Body of pancreas (tissue), 4 donors: Measurements from ENCODE around the gene TTI1. TPM values are rescaled to one million over a fixed set of nuclear protein-coding genes. Genes with fewer than 3 reads are reported as not detected.

Source experiments
- ATAC-seq: fragments of 150-250 bp; one replicate; pipeline ENCODE4 v1.9.1; 2016
- DNase-seq, 4 donors: peaks; one replicate each; pipeline ENCODE4 v3.0.0-alpha.2; 2019
- H3K27ac ChIP-seq, 4 donors: fragments of 200-600 bp; sonication (generic); 1 replicate in 3 of 4; 2 replicates in 1 of 4; pipeline versions ENCODE4 v1.5.1 to v1.6.1; 2016 to 2019; ENCODE audit warnings: mild to moderate bottlenecking in 1 of 4, mixed read lengths in 1 of 4, moderate library complexity in 1 of 4
- H3K27me3 ChIP-seq, 2 donors: fragments of 200-600 bp; sonication (generic); one replicate each; pipeline ENCODE4 v1.6.0; 2016; ENCODE audit warnings: mild to moderate bottlenecking in 1 of 2
- H3K36me3 ChIP-seq, 2 donors: fragments of 200-600 bp; sonication (generic); replicated peaks in 1 of 2; 2 replicates each; pipeline ENCODE4 v1.5.1; 2016; ENCODE audit warnings: low read depth in 2 of 2; ENCODE audit not compliant: insufficient read depth in 1 of 2
- H3K4me1 ChIP-seq: fragments of 200-600 bp; sonication (generic); one replicate; pipeline ENCODE4 v1.6.0; 2016
- H3K4me3 ChIP-seq, 2 donors: fragments of 200-600 bp; sonication (generic); 1 replicate in 1 of 2; 2 replicates in 1 of 2; pipeline ENCODE4 v1.5.1; 2016 to 2019
- H3K9me3 ChIP-seq, 3 donors: fragments of 200-600 bp; sonication (generic); 1 replicate in 2 of 3; 2 replicates in 1 of 3; pipeline ENCODE4 v1.5.1; 2016
- CTCF ChIP-seq, 7 experiments: fragments of 450-650 bp in 4 of 7; fragments of 200-600 bp in 3 of 7; sonication (generic) in 3 of 7; IDR thresholded peaks; one replicate each; pipeline ENCODE4 v1.5.1; 2016 to 2019; ENCODE audit warnings: antibody characterized with exemption in 7 of 7
- POLR2A ChIP-seq, 3 donors: fragments of 450-650 bp; IDR thresholded peaks; one replicate each; pipeline ENCODE4 v1.6.1; 2016; ENCODE audit warnings: antibody characterized with exemption in 3 of 3, mild to moderate bottlenecking in 2 of 3
- WGBS, 2 donors: methylation state at CpG; one replicate each; pipeline ENCODE4 v1.1.5; 2017; 5-methylcytosine and 5-hydroxymethylcytosine counted together
- intact Hi-C: fragments of 100-400 bp; cut with DNase I; formaldehyde crosslinking; loops from one replicate; pipeline ENCODE4 v1.15.1; 2023
- total RNA-seq, 2 donors: library from RNA; depleted of rRNA; stranded (reverse); fragments of >200 nt; gene quantifications; one replicate each; pipeline ENCODE4 v1.1.0, GENCODE V29; 2016

TTI1 gene
- total RNA-seq, 2 donors from 2014 or later: 12.2 to 14.0 TPM

- Histone ChIP-seq H3K36me3 (peaks cover 5 to 7% of the 10 kb centered on the region in 2 donors), H3K4me1 (peaks cover 23% of the 10 kb centered on the region), H3K4me3 (no peak overlapping the region), H3K27me3 (no peaks in the 10 kb centered on the region), H3K27ac (no peak overlapping the region), H3K9me3 (no peaks in the 10 kb centered on the region)
- 77 to 82% methylated on average over 2 of the region's 2 CpGs for WGBS, 2 donors
- DNase-seq (no peak), ATAC-seq (no peak)
- TF ChIP-seq CTCF (IDR thresholded peaks at IDR 0.05): no peak
- TF ChIP-seq POLR2A (IDR thresholded peaks at IDR 0.05): no peak
- intact Hi-C loops: no loop called here
These were observed 12.0 kb downstream of the TTI1 start for GRCh38 chr20:38021087-38021772.

- peaks cover 6% of the 10 kb centered on the region for H3K4me1 ChIP-seq
- H3K27ac ChIP-seq: no peak overlapping the region
- 95 to 99% methylated on average over 2 of the region's 2 CpGs for WGBS, 2 donors
- no peaks in the 10 kb centered on the region for H3K27me3 ChIP-seq
- DNase-seq (no peak), ATAC-seq (no peak)
- H3K9me3 ChIP-seq: no peaks in the 10 kb centered on the region
- TF ChIP-seq CTCF (IDR thresholded peaks at IDR 0.05) (no peak), POLR2A (IDR thresholded peaks at IDR 0.05) (no peak)
- intact Hi-C loops: no loop called here
- peaks cover 5 to 7% of the 10 kb centered on the region in 2 donors for H3K36me3 ChIP-seq
- H3K4me3 ChIP-seq: no peak overlapping the region
These were observed 14.9 kb downstream of the TTI1 start for GRCh38 chr20:38018385-38018784.

GRCh38 chr20:38017959-38018358 lies 15.3 kb downstream of the TTI1 start:
- Histone ChIP-seq H3K36me3 (peaks cover 5 to 7% of the 10 kb centered on the region in 2 donors), H3K27me3 (no peaks in the 10 kb centered on the region), H3K27ac (no peak overlapping the region), H3K4me3 (no peak overlapping the region), H3K4me1 (peaks cover 2% of the 10 kb centered on the region), H3K9me3 (no peaks in the 10 kb centered on the region)
- no peak for TF ChIP-seq CTCF (IDR thresholded peaks at IDR 0.05)
- no peak for TF ChIP-seq POLR2A (IDR thresholded peaks at IDR 0.05)
- WGBS, 2 donors: 100% methylated on average over 1 of the region's 1 CpG
- intact Hi-C loops: no loop called here
- DNase-seq (no peak), ATAC-seq (no peak)

- WGBS, 2 donors: 81% methylated on average over 2 of the region's 2 CpGs
- no peak for DNase-seq
- no peak overlapping the region for H3K4me3 ChIP-seq
- no peak for ATAC-seq
- no peaks in the 10 kb centered on the region for H3K27me3 ChIP-seq
- TF ChIP-seq POLR2A (IDR thresholded peaks at IDR 0.05): no peak
- no peak for TF ChIP-seq CTCF (IDR thresholded peaks at IDR 0.05)
- H3K4me1 ChIP-seq: no peaks in the 10 kb centered on the region
- intact Hi-C loops: no loop called here
- no peak overlapping the region for H3K27ac ChIP-seq
- peaks cover 9 to 10% of the 10 kb centered on the region in 2 donors for H3K36me3 ChIP-seq
- no peaks in the 10 kb centered on the region for H3K9me3 ChIP-seq
These were observed 19.4 kb downstream of the TTI1 start for GRCh38 chr20:38013887-38014286.

- intact Hi-C loops: no loop called here
- H3K27ac ChIP-seq: no peak overlapping the region
- ATAC-seq (no peak), DNase-seq (no peak)
- H3K27me3 ChIP-seq: no peaks in the 10 kb centered on the region
- no peaks in the 10 kb centered on the region for H3K9me3 ChIP-seq
- H3K36me3 ChIP-seq: peaks cover 5 to 8% of the 10 kb centered on the region in 2 donors
- H3K4me3 ChIP-seq: no peak overlapping the region
- 94 to 96% methylated on average over 8 of the region's 8 CpGs for WGBS, 2 donors
- TF ChIP-seq CTCF (IDR thresholded peaks at IDR 0.05) (no peak), POLR2A (IDR thresholded peaks at IDR 0.05) (no peak)
- no peaks in the 10 kb centered on the region for H3K4me1 ChIP-seq
These were observed 20.9 kb downstream of the TTI1 start for GRCh38 chr20:38012332-38012731.
